ENCODE results near the gene SHKBP1.

SHKBP1 gene

GRCh38 chr19:40576585-40577451 is at the start of gene SHKBP1:
TSS of gene SHKBP1 (plus strand) at chr19:40576873. CDS start at chr19:40576900, 27 bp downstream.
- Histone ChIP-seq H3K36me3 (ENCODE audit: control insufficient read depth, low read length) (peaks cover 27% of the 10 kb centered on the region), H3K4me2 (ENCODE audit: low read length) (peak within 1 kb of the TSS; percentile 96), H3K4me3 (ENCODE audit: low read length) (peak within 1 kb of the TSS; percentile 99), H4K20me1 (ENCODE audit: control insufficient read depth, insufficient read depth, low read depth, low read length) (no peaks in the 10 kb centered on the region), H3K27ac (ENCODE audit: low read depth, low read length) (peak within 1 kb of the TSS; percentile 50; the same call in 1 of the 2 replicates), H3K27me3 (ENCODE audit: control insufficient read depth, low read length) (no peaks in the 10 kb centered on the region), H3K9me2 (replicated peaks; ENCODE audit: control insufficient read depth, low read length) (no peaks in the 10 kb centered on the region), H3K9me3 (ENCODE audit: control insufficient read depth, insufficient read depth, low read length) (no peaks in the 10 kb centered on the region), H3K4me1 (ENCODE audit: control insufficient read depth, low read length) (peaks cover 24% of the 10 kb centered on the region), H3K79me2 (ENCODE audit: control insufficient read depth, low read length) (peaks cover 9% of the 10 kb centered on the region), H3F3A (ENCODE audit: control insufficient read depth, insufficient read depth) (no peaks in the 10 kb centered on the region)
- TF ChIP-seq EZH2phosphoT487 (IDR thresholded peaks at IDR 0.05; ENCODE audit: borderline replicate concordance, low read length) = no peak
- no peak for TF ChIP-seq CTCF (IDR thresholded peaks at IDR 0.05; ENCODE audit: low read depth, low read length, poor library complexity, severe bottlenecking)

- no peaks in the 10 kb centered on the region for H3K79me2 ChIP-seq (ENCODE audit: control insufficient read depth, low read length)
- H3K9me2 ChIP-seq (replicated peaks; ENCODE audit: control insufficient read depth, low read length) = no peaks in the 10 kb centered on the region
- H3K4me3 ChIP-seq (ENCODE audit: low read length) = no peak overlapping the region
- peaks cover 23% of the 10 kb centered on the region for H3K4me1 ChIP-seq (ENCODE audit: control insufficient read depth, low read length)
- H3K4me2 ChIP-seq (ENCODE audit: low read length) = no peak overlapping the region
- no peaks in the 10 kb centered on the region for H3K9me3 ChIP-seq (ENCODE audit: control insufficient read depth, insufficient read depth, low read length)
- H3K27ac ChIP-seq (ENCODE audit: low read depth, low read length) = no peak overlapping the region
- H3F3A ChIP-seq (ENCODE audit: control insufficient read depth, insufficient read depth) = no peaks in the 10 kb centered on the region
- TF ChIP-seq CTCF (IDR thresholded peaks at IDR 0.05; ENCODE audit: low read depth, low read length, poor library complexity, severe bottlenecking) (no peak), EZH2phosphoT487 (IDR thresholded peaks at IDR 0.05; ENCODE audit: borderline replicate concordance, low read length) (no peak)
- H3K36me3 ChIP-seq (ENCODE audit: control insufficient read depth, low read length) = no peaks in the 10 kb centered on the region
- H4K20me1 ChIP-seq (ENCODE audit: control insufficient read depth, insufficient read depth, low read depth, low read length) = no peaks in the 10 kb centered on the region
- 0 out of 2 replicates have a peak, but pooled peaks cover 5% of the 10 kb centered on the region for H3K27me3 ChIP-seq (ENCODE audit: control insufficient read depth, low read length)
Measured at GRCh38 chr19:40528078-40528477, 48.6 kb upstream of the SHKBP1 start.

GRCh38 chr19:40528533-40529092 is 48.1 kb upstream of the SHKBP1 start:
- H3K4me3 ChIP-seq (ENCODE audit: low read length) = no peak overlapping the region
- H3K9me2 ChIP-seq (replicated peaks; ENCODE audit: control insufficient read depth, low read length) = no peaks in the 10 kb centered on the region
- H3K27me3 ChIP-seq (ENCODE audit: control insufficient read depth, low read length) = peaks cover 6% of the 10 kb centered on the region; the same call in 1 of the 2 replicates
- no peaks in the 10 kb centered on the region for H3K79me2 ChIP-seq (ENCODE audit: control insufficient read depth, low read length)
- H3K4me1 ChIP-seq (ENCODE audit: control insufficient read depth, low read length) = peaks cover 19% of the 10 kb centered on the region
- peak overlapping the region; percentile 79; the same call in 1 of the 2 replicates for H3K4me2 ChIP-seq (ENCODE audit: low read length)
- no peaks in the 10 kb centered on the region for H3K36me3 ChIP-seq (ENCODE audit: control insufficient read depth, low read length)
- no peaks in the 10 kb centered on the region for H4K20me1 ChIP-seq (ENCODE audit: control insufficient read depth, insufficient read depth, low read depth, low read length)
- H3K27ac ChIP-seq (ENCODE audit: low read depth, low read length) = no peak overlapping the region
- TF ChIP-seq EZH2phosphoT487 (IDR thresholded peaks at IDR 0.05; ENCODE audit: borderline replicate concordance, low read length) (no peak), CTCF (IDR thresholded peaks at IDR 0.05; ENCODE audit: low read depth, low read length, poor library complexity, severe bottlenecking) (no peak)
- no peaks in the 10 kb centered on the region for H3F3A ChIP-seq (ENCODE audit: control insufficient read depth, insufficient read depth)
- H3K9me3 ChIP-seq (ENCODE audit: control insufficient read depth, insufficient read depth, low read length) = no peaks in the 10 kb centered on the region

Measured in DOHH2 (cell line).